HG03575 (cell line): Measurements from ENCODE around the gene STAT3.
"Not testable (repeated sequence)": the region's sequence is repeated elsewhere in the genome, so short reads cannot be mapped to it uniquely, and the experiment has no call there.

ENCODE experiments used
- ATAC-seq: cut with Tn5 transposase; IDR thresholded peaks from one replicate; pipeline ENCODE4 v1.9.1; 2021; ENCODE audit not compliant: unreplicated experiment, insufficient number of reproducible peaks, low FRiP score; ENCODE audit errors: extremely low read depth

The STAT3 gene

DNA sequence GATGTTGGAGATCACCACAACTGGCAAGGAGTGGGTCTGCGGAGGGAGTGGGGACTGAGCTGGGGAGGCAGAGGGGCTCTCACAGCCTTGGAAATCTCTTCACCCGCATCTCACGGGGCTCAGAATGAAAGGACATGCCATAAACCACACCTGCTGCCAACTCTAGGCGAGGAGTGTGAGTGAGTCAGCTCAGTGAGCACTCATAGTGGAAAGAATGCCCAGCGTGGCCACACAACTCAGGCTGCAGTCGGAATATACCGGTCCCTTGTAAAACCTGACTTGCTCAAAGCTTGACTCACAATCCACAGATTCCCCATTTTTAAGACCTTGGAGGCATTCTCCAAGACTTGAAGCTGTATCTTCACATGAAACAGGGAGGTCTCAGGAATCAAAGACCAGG is 63.2 kb downstream of the STAT3 start:
- ATAC-seq, result no peak

DNA sequence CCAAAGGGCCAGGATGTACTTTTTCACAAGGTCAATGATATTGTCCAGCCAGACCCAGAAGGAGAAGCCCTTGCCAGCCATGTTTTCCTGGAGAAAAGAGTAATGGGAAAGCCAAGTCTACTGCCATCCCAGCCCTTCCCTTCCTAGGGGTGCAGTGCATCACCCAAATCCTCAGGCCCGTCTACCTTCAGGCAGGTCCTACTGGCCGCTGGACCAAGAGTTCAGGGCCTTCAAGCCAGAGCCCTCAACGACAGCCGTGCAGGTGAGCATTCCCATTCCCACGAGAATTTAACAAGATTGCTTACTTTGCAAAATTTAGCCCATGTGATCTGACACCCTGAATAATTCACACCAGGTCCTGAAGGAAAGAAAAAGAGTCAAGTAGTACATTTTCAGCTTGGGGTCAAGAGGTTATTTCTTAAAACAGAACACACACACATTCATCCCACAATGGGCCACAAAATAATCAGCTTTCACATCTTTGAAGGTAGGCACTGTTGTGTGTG is 64.9 kb downstream of the STAT3 start:
- no peak for ATAC-seq

DNA sequence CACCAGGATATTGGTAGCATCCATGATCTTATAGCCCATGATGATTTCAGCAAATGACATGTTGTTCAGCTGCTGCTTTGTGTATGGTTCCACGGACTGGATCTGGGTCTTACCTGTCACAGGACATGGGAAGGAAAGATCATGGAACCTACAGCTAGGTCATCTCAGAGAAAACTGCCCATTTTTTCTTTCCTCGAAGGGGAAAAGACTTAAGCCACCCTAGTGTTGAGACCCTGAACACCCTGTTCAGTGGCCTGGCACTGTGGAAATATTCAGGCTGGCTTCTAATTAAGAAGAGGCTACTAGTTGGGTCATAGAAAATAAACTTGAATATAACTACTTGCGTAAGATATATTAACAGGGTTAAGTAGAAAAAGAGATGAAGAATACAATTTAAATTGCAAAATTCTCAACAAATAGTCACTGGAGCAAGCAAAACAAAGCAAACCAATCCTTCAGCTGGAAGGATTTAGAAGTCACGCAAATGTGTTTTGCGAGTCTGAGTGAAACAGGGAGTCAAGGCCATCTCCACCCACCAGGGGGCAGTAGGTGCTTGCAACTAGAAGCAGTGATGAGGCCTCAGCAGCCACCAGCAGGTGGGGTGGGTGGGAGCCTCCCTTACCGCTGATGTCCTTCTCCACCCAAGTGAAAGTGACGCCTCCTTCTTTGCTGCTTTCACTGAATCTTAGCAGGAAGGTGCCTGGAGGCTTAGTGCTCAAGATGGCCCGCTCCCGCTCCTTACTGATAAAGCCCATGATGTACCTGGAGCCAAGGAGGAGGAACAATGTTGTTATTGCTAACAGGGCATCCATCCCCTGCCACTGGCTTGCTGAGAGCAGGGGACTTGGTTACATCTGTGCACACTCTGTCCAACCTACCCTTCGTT is 65.6 kb downstream of the STAT3 start:
- ATAC-seq, result no peak

DNA sequence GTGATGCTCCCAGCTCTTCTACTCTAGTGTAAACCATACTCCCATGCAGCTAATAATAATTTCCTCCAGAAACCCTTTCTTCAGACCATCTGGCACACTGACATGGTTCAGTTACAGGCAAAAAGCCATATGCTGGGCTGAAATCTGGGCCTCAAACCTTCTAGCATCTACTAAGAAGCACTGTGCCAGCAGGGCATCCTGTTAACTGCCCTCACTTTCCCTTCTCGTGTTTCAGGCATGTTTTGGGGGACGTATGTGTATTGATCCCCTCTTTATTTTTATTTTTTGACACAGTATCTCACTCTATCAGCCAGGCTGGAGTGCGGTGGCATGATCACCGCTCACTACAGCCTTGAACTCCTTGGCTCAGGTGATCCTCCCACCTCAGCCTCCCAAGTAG is 66.7 kb downstream of the STAT3 start:
- no peak for ATAC-seq

DNA sequence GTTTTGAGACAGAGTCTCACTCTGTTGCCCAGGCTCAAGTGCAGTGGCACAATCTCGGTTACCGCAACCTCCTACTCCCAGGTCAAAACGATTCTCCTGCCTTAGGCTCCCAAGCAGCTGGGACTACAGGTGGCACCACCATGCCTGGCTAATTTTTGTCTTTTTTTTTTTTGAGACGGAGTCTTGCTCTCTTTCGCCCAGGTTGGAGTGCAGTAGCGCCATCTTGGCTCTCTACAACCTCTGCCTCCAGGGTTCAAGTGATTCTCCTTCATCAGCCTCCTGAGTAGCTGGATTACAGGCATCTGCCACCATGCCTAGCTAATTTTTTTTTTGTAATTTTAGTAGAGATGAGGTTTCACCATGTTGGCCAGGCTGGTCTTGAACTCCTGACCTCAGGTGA is 70.3 kb downstream of the STAT3 start:
- not testable (repeated sequence) for ATAC-seq

DNA sequence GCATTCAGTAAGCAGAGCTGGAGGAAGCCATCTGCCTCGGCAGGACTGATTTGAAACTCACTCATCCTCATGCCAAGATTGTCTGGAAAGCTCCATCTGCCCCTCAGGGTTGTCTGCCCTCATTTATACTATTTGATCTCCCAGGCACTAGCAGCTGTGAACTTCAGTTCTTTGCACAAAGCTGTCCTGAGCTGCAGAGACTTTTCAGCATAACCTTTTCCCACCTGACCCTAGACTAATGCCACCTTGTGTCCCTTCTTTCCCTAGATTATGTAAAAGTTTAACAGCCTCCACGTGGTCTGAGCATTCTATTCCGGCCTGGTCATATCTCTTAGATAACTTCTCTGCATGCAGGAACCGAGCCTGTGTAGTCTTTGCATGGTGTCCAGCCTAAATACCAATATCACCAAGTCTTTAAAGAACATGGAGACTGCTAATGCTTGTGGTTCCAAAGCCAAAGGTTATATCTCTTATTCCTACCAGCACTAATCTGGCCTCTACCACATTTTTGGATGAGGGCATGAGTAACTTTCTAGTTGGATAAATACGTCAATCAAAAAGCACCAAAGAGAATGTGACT is 70.9 kb downstream of the STAT3 start:
- ATAC-seq, result no peak

DNA sequence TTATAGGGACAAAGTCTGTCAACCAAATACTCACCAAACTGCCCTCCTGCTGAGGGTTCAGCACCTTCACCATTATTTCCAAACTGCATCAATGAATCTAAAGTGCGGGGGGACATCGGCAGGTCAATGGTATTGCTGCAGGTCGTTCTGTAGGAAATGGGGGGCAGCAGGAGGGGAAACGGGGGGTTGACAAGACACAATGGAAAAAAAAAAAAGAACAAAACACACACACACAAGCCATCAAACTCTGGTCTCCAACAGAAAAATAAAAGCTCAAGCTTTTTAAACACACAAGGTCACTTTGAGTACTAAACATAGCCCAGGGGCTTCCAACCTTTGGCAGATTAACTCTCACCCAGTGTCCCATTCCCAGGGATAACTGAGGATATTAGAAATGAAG is 71.5 kb downstream of the STAT3 start:
- no peak for ATAC-seq

DNA sequence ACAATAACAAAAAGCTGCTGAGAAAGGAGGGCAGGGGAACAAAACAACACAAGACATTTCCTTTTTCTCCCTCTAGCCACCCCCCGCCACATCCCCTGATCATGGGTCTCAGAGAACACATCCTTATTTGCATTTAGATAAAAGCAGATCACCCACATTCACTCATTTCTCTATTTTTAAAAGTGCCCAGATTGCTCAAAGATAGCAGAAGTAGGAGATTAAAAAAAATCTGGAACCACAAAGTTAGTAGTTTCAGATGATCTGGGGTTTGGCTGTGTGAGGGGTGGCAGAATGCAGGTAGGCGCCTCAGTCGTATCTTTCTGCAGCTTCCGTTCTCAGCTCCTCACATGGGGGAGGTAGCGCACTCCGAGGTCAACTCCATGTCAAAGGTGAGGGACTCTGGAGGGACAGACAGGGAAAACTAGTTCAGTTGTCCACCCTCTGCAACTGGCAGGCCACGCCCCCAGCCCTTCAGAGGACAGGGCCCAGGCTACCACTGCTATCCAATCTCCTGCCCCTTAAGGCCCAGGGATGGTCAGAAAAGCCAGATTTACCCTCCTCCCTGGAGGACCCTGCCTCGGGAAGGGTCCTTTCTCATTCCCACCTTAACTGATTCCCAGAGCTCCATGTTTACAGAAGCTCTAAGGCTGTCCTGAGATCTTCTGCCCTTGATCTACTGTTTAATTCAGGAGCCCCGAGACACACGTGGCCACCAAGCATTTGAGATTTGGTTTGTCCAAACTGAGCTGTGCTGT is 72.7 kb downstream of the STAT3 start:
- ATAC-seq, result no peak

DNA sequence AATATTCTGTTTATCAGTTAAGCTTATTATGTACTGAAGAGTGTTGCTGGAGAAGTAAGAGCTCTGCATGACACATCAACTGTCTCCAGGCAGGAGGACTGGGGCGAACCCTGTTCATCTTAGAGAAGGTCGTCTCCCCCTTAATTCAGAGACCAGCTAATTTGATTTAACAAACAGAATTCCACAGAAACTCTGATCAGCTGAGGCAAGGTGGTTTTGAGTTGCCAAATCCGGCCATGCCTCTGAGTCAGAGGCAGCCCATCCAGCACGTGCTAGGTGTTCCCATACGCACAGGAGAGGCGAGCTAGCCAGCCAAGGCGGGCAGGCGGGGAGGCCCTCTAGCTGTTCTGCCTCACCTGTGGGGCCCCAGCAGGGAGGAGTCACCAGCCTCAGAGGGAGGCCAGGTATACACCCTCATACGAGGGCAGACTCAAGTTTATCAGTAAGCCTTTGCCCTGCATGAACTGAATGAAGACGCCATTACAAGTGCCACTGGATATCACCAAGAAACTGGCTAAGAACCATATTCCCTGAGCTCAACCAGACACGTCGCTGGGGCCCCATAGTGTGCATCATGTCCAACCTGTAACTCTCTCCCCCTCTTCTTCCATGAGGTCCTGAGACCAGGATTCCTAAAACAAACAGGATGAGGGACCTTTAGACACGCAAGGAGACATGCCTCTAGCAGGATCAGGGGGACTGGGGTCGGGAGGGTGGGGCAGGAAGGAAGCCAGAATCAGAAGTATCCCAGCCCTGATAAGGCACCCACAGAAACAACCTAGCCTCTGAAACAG is 74.3 kb downstream of the STAT3 start:
- no peak for ATAC-seq

DNA sequence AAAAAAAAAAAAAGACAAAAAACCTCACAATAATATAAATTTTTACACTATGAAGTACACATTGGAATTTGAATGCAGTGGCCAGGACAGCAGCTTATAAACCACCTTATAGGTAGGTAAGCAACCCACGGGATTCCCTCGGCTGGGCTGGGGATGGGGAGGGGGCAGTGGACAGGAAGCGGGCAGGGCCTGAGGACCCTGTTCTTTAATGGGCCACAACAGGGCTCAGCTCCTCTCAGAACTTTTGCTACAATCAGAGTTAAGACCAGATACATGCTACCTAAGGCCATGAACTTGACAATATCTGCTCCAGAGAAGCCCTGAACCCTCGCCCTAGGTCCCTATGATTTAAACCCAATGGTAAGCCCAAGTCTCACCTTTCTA is 74.9 kb downstream of the STAT3 start:
- no peak for ATAC-seq

DNA sequence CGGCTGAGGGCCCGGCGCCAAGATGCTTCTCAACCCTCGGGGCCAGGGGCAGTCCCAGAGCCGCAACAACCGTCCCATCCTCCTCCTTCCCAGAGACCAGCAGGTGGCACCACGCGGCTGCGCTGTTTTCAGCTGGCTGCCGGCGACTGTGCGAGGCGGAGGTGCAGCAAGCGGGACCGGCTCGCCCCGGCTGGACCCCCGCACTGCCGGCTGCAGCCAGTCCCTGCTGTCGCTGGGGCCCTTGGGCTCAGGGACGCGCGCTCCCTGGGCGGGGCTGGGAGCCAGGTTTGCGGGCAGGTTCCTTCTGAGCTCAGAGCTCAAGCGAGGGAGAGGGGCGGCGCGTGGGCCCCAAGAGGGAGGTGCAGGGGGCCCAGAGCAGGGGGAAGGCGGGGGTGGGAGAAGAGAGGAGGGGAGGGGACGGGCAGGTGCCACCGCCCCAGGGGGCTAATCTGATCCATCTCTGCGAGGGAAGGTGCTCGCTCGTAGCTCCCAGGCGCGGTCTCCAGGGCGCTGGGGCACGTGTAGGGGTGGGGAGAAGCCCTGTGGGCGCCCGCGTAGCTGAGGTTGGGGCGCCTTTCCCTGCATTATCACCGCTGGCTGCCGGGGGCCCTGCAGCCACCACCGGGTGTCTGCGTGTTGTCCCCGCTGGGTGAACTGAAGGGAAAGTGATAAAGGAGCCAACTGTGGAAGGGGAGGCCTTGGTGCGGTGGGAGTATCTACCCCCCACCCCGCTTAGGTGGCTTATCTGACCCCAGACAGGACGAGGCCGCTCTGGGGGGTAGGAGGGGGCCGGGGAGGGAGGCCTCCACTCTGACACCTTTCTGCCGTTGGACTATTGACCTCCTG is 75.7 kb downstream of the STAT3 start:
- no peak for ATAC-seq

DNA sequence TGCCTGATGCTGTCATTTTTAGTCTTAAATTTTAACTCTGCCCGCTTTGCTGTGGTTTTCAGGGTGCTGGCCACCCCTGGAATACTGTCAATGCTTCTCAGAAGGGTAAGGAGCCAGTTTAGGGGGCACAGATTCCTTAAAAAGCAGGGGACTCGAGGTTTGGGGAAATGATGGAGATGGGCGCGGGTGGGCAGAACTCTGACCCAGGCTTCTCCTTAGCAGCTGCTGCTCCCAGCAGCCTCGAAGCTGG is 76.3 kb downstream of the STAT3 start:
- no peak for ATAC-seq

DNA sequence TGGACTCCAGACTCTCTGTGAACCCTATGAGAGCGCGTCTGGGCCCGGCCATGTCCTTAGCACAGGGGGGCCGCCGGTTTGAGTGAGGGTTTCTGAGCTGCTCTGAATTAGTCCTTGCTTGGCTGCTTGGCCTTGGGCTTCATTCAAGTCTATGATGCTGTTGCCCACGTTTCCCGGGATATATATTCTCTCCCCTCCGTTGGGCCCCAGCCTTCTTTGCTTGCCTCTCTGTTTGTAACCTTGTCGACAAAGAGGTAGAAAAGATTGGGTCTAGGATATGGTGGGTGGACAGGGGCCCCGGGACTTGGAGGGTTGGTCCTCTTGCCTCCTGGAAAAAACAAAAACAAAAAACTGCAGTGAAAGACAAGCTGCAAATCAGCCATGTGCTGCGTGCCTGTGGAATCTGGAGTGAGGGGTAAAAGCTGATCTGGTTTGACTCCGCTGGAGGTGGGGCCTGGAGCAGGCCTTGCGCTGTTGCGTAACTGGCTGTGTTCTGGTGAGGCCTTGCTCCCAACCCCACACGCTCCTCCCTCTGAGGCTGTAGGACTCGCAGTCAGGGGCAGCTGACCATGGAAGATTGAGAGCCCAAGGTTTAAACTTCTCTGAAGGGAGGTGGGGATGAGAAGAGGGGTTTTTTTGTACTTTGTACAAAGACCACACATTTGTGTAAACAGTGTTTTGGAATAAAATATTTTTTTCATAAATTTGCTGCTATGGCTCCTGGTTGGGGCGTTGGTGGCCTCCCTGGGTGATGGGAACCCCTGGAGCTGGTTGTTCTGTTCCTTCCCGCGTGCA is 76.8 kb downstream of the STAT3 start:
- ATAC-seq, result no peak

DNA sequence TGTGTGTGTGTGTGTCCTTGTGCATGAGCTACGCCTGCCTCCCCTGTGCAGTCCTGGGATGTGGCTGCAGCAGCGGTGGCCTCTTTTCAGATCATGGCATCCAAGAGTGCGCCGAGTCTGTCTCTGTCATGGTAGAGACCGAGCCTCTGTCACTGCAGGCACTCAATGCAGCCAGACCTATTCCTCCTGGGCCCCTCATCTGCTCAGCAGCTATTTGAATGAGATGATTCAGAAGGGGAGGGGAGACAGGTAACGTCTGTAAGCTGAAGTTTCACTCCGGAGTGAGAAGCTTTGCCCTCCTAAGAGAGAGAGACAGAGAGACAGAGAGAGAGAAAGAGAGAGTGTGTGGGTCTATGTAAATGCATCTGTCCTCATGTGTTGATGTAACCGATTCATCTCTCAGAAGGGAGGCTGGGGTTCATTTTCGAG is 77.4 kb downstream of the STAT3 start:
- no peak for ATAC-seq

DNA sequence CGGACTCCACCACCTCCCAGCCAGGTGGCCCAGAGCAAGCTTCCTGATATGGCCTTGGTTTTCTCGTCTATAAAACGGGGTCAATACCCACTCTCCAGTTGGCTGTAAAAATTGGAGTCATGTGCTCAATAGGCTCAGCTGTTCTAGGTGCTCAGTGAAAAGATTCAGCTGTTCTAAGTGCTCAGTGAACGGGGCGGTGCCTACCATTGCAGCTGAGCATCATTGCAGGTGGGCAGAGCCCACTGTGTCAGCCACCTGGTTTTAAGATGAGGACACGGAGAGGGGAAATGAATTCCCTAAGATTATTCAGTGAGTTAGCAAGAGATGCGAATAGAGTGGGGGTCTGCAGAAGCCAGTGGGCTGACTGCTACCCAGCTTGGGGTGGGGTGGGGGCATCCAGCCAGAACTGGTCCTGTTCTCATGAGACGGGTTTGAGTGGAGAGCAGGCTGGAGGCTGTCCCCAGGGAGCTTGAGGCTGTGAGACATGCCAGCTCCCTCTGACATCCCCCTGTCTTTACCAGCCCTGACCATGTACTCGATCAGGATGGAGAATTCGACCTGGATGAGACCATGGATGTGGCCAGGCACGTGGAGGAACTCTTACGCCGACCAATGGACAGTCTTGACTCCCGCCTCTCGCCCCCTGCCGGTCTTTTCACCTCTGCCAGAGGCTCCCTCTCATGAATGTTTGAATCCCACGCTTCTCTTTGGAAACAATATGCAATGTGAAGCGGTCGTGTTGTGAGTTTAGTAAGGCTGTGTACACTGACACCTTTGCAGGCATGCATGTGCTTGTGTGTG is 78.1 kb downstream of the STAT3 start:
- no peak for ATAC-seq

DNA sequence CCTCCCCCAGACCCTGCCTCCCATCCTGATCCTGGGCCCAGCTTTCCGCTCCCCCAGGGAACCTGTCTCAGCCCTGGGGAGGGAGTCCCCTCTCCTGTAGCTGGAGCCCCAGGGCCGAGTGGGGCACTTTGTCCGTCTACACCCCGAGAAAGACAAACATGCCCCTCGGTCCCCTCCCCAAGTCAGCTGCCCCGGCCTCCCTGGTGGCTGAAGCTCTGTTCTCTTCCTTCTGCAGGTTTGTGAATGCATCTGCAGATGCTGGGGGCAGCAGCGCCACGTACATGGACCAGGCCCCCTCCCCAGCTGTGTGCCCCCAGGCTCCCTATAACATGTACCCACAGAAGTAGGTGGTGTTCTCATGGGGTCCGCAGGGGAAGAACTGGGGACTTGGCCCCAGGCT is 79.1 kb downstream of the STAT3 start:
- no peak for ATAC-seq

DNA sequence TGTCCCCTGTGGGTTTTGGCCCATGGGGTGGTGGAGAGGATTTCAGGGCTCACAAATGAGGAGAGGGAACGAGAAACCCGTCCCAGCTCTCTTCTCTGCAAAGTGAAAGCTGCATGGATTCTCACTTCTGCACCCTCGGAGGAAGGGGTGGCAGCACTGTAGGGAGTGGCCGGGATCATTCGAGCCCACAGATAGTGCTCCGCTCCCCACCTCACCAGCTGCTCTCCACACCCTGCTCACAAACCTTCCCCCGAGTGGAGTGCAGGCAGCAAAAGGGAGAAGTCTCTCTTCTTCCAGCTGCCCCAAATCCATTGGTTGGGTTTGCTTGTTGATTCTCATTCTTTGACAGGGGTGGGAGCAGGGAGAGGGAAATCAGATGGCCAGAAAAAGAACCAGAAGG is 79.8 kb downstream of the STAT3 start:
- ATAC-seq, result no peak
